ENCODE results near the gene ADAP2.

Gene ADAP2

GRCh38 chr17:30995347-30995746 lies 73.6 kb downstream of the ADAP2 start:
- no peaks in the 10 kb centered on the region for H3K9me3 ChIP-seq (replicated peaks; ENCODE audit: insufficient read depth, low read length)
- no peaks in the 10 kb centered on the region for H3K79me2 ChIP-seq (ENCODE audit: low read length)
- H3K36me3 ChIP-seq (replicated peaks; ENCODE audit: insufficient read depth, low read length) = no peaks in the 10 kb centered on the region
- no peaks in the 10 kb centered on the region for H3K4me1 ChIP-seq (ENCODE audit: low read length)
- H3K4me2 ChIP-seq (ENCODE audit: low read depth, low read length) = no peak overlapping the region
- no peaks in the 10 kb centered on the region for H3K27me3 ChIP-seq (replicated peaks; ENCODE audit: insufficient read depth, low read length)
- H3K27ac ChIP-seq (ENCODE audit: low read length) = no peak overlapping the region
- no peak for DNase-seq
- TF ChIP-seq CTCF (IDR thresholded peaks at IDR 0.05; ENCODE audit: low read length) = no peak
- no peak for TF ChIP-seq EZH2 (optimal IDR thresholded peaks at IDR 0.05; ENCODE audit: low read depth, low read length)
- TF ChIP-seq EZH2phosphoT487 (IDR thresholded peaks at IDR 0.05; ENCODE audit: low read length) = no peak
- H3F3A ChIP-seq (ENCODE audit: insufficient read depth, low read length) = no peaks in the 10 kb centered on the region
- no peak overlapping the region for H2AFZ ChIP-seq (ENCODE audit: low read length)
- H3K4me3 ChIP-seq (ENCODE audit: low read length) = no peak overlapping the region
- H3K9ac ChIP-seq (ENCODE audit: low read length) = no peak overlapping the region
- H4K20me1 ChIP-seq (ENCODE audit: insufficient read depth, low read length) = no peaks in the 10 kb centered on the region
- H3K9me2 ChIP-seq (replicated peaks; ENCODE audit: insufficient read depth, low read length) = no peaks in the 10 kb centered on the region

GRCh38 chr17:30996486-30996885 lies 74.7 kb downstream of the ADAP2 start:
- DNase-seq = no peak
- no peaks in the 10 kb centered on the region for H3F3A ChIP-seq (ENCODE audit: insufficient read depth, low read length)
- no peaks in the 10 kb centered on the region for H3K27me3 ChIP-seq (replicated peaks; ENCODE audit: insufficient read depth, low read length)
- no peaks in the 10 kb centered on the region for H3K9me2 ChIP-seq (replicated peaks; ENCODE audit: insufficient read depth, low read length)
- H3K9me3 ChIP-seq (replicated peaks; ENCODE audit: insufficient read depth, low read length) = no peaks in the 10 kb centered on the region
- no peak overlapping the region for H3K4me2 ChIP-seq (ENCODE audit: low read depth, low read length)
- H3K79me2 ChIP-seq (ENCODE audit: low read length) = no peaks in the 10 kb centered on the region
- TF ChIP-seq CTCF (IDR thresholded peaks at IDR 0.05; ENCODE audit: low read length) (no peak), EZH2 (optimal IDR thresholded peaks at IDR 0.05; ENCODE audit: low read depth, low read length) (no peak), EZH2phosphoT487 (IDR thresholded peaks at IDR 0.05; ENCODE audit: low read length) (no peak)
- H2AFZ ChIP-seq (ENCODE audit: low read length) = no peak overlapping the region
- no peak overlapping the region for H3K4me3 ChIP-seq (ENCODE audit: low read length)
- H4K20me1 ChIP-seq (ENCODE audit: insufficient read depth, low read length) = no peaks in the 10 kb centered on the region
- no peaks in the 10 kb centered on the region for H3K36me3 ChIP-seq (replicated peaks; ENCODE audit: insufficient read depth, low read length)
- H3K4me1 ChIP-seq (ENCODE audit: low read length) = no peaks in the 10 kb centered on the region
- no peak overlapping the region for H3K27ac ChIP-seq (ENCODE audit: low read length)
- H3K9ac ChIP-seq (ENCODE audit: low read length) = no peak overlapping the region

- H3K4me1 ChIP-seq (ENCODE audit: low read length) = no peaks in the 10 kb centered on the region
- no peaks in the 10 kb centered on the region for H4K20me1 ChIP-seq (ENCODE audit: insufficient read depth, low read length)
- H3K4me2 ChIP-seq (ENCODE audit: low read depth, low read length) = no peak overlapping the region
- no peak overlapping the region for H3K27ac ChIP-seq (ENCODE audit: low read length)
- no peaks in the 10 kb centered on the region for H3F3A ChIP-seq (ENCODE audit: insufficient read depth, low read length)
- no peaks in the 10 kb centered on the region for H3K9me2 ChIP-seq (replicated peaks; ENCODE audit: insufficient read depth, low read length)
- no peaks in the 10 kb centered on the region for H3K9me3 ChIP-seq (replicated peaks; ENCODE audit: insufficient read depth, low read length)
- no peak overlapping the region for H3K9ac ChIP-seq (ENCODE audit: low read length)
- H3K36me3 ChIP-seq (replicated peaks; ENCODE audit: insufficient read depth, low read length) = no peaks in the 10 kb centered on the region
- no peak overlapping the region for H2AFZ ChIP-seq (ENCODE audit: low read length)
- TF ChIP-seq EZH2phosphoT487 (IDR thresholded peaks at IDR 0.05; ENCODE audit: low read length) = no peak
- no peak for TF ChIP-seq EZH2 (optimal IDR thresholded peaks at IDR 0.05; ENCODE audit: low read depth, low read length)
- no peak for TF ChIP-seq CTCF (IDR thresholded peaks at IDR 0.05; ENCODE audit: low read length)
- no peaks in the 10 kb centered on the region for H3K79me2 ChIP-seq (ENCODE audit: low read length)
- no peaks in the 10 kb centered on the region for H3K27me3 ChIP-seq (replicated peaks; ENCODE audit: insufficient read depth, low read length)
- DNase-seq = no peak
- H3K4me3 ChIP-seq (ENCODE audit: low read length) = no peak overlapping the region
These were observed 75.5 kb downstream of the ADAP2 start for GRCh38 chr17:30997270-30997669.

All from MM.1S (cell line).